ENCODE data around the gene CBLN1.

The CBLN1 gene

DNA sequence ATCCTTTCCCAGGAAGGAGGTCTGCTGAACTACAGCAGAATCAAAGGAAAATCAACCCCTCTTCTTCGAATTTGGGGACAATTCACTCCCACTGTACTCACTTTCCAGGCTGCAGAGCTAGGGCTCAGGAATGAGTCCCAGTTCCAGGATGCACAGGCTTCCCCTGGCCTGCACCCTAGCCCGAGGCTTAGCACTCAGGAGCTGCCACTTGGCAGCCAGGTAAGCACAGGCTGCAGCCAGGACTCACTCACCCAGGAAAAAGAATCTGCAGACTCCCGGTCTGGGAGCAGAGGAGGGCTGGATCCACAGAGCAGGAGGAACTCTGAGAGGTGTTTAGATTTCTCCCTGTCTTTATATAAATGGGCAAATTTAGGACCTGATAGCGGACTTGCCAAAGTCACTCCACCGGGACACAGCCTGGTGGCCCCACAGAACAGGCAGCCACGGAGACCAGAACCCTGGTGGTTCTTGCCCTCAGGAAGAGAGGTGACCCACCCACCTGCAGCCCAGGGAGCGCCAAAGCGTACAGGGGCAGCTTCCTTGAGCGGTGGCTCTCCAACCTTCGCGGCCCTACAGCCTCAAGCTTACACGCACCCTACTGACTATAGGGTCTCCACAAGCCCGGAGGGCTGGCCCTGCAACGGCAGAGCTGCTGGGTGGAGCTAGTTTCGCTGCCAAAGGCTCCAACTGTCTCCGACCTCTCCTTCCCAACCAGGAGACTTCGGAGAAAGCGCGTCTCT, 4.8 kb downstream of the CBLN1 start:
- Mint-ChIP-seq H3K36me3 (ENCODE audit: low read depth) (no peaks in the 10 kb centered on the region), H3K9me3 (no peaks in the 10 kb centered on the region), H3K4me3 (no peak overlapping the region), H3K27me3 (ENCODE audit: low read depth, poor library complexity) (peaks cover 98% of the 10 kb centered on the region), H3K4me1 (peaks cover 67% of the 10 kb centered on the region), H3K27ac (no peak overlapping the region)
- peak; percentile 23 for DNase-seq
- TF ChIP-seq, protein P1, sequence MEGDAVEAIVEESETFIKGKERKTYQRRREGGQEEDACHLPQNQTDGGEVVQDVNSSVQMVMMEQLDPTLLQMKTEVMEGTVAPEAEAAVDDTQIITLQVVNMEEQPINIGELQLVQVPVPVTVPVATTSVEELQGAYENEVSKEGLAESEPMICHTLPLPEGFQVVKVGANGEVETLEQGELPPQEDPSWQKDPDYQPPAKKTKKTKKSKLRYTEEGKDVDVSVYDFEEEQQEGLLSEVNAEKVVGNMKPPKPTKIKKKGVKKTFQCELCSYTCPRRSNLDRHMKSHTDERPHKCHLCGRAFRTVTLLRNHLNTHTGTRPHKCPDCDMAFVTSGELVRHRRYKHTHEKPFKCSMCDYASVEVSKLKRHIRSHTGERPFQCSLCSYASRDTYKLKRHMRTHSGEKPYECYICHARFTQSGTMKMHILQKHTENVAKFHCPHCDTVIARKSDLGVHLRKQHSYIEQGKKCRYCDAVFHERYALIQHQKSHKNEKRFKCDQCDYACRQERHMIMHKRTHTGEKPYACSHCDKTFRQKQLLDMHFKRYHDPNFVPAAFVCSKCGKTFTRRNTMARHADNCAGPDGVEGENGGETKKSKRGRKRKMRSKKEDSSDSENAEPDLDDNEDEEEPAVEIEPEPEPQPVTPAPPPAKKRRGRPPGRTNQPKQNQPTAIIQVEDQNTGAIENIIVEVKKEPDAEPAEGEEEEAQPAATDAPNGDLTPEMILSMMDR (IDR thresholded peaks at IDR 0.05): no peak

DNA sequence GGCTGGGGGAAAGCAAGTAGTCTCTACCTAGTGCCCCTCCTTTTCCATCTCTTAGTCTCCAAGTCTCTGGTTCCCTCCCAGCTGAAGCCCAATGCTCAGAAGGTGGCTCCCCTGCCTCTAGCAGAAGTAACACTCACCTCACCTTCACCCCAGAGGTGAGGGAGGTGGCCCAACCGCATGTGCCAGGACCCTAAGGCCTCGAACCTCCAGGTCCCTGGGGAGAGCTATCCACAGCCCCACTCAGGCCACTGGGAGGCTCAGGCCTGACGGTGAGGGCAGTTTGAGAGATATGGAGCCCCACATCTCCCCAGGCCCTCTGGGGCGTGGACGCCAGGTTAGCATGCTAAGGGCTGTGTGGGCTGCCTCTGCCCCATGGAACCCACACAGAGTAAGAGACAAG, 5.8 kb downstream of the CBLN1 start:
- peaks cover 65% of the 10 kb centered on the region for H3K4me1 Mint-ChIP-seq
- peaks cover 100% of the 10 kb centered on the region for H3K27me3 Mint-ChIP-seq (ENCODE audit: low read depth, poor library complexity)
- no peaks in the 10 kb centered on the region for H3K36me3 Mint-ChIP-seq (ENCODE audit: low read depth)
- H3K9me3 Mint-ChIP-seq: no peaks in the 10 kb centered on the region
- H3K27ac Mint-ChIP-seq: no peak overlapping the region
- H3K4me3 Mint-ChIP-seq: no peak overlapping the region
- no peak for DNase-seq
- TF ChIP-seq, protein P1 (IDR thresholded peaks at IDR 0.05): no peak

DNA sequence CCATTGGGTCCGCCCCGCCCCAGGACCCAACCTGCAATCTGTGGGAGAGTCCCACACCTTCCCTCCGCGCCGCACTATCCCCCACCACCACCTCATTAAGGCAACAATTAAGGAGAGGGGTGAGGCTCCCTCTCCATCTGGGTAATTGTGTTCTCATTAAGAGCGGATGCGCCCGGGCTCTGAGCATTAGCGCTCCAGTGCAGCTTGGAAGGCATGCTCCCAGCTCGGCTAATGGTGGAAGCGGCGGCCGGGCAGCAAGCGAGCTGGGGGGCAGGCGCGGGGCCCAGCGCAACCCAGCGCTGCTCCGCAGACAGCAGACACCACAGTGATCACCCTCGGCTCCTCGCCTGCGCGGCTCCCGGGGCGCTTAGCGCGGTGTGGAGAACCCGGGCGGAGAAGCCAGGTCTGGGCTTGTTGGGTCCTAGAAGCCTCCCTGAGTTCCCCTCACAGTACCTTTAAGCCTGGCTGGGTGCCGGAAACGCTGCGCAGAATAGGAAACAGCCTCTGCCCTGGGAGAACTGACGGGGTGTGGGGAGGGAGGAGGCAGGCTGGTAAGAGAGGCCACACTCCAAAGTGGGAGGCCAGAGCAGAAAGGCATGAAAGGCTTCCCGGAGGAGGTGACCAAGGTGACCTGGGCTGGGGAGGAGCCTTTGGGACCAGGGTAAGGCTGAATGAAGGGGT, 6.4 kb downstream of the CBLN1 start:
- peak overlapping the region; percentile 66 for H3K4me3 Mint-ChIP-seq
- peaks cover 96% of the 10 kb centered on the region for H3K27me3 Mint-ChIP-seq (ENCODE audit: low read depth, poor library complexity)
- H3K4me1 Mint-ChIP-seq: peaks cover 58% of the 10 kb centered on the region
- peak; percentile 58 for DNase-seq
- H3K36me3 Mint-ChIP-seq (ENCODE audit: low read depth): no peaks in the 10 kb centered on the region
- H3K27ac Mint-ChIP-seq: no peak overlapping the region
- TF ChIP-seq, protein P1 (IDR thresholded peaks at IDR 0.05): no peak
- no peaks in the 10 kb centered on the region for H3K9me3 Mint-ChIP-seq

DNA sequence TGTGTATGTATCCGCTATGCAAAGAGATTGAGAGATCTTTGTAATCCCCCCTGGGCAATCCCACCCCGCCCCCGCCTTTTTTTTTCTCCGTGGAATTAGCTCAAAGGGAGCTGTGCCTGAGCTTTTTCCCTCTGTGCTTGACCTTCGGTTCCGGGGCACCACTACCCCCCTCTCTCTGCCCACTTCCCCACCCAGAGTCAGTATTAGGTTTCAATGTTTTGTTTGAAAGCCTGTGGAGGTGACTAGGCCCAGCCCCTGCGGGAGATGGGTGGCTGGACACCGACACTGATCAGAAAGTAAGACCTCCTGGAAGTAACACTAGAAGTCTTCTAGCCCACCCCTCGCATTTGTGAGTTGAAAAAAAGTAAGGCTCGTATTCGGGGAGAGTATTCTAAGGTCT, 7.0 kb downstream of the CBLN1 start:
- H3K27ac Mint-ChIP-seq: no peak overlapping the region
- peaks cover 52% of the 10 kb centered on the region for H3K4me1 Mint-ChIP-seq
- H3K36me3 Mint-ChIP-seq (ENCODE audit: low read depth): no peaks in the 10 kb centered on the region
- H3K27me3 Mint-ChIP-seq (ENCODE audit: low read depth, poor library complexity): peaks cover 93% of the 10 kb centered on the region
- H3K9me3 Mint-ChIP-seq: no peaks in the 10 kb centered on the region
- TF ChIP-seq, protein P1 (IDR thresholded peaks at IDR 0.05): no peak
- peak; percentile 49 for DNase-seq
- H3K4me3 Mint-ChIP-seq: peak overlapping the region; percentile 66

DNA sequence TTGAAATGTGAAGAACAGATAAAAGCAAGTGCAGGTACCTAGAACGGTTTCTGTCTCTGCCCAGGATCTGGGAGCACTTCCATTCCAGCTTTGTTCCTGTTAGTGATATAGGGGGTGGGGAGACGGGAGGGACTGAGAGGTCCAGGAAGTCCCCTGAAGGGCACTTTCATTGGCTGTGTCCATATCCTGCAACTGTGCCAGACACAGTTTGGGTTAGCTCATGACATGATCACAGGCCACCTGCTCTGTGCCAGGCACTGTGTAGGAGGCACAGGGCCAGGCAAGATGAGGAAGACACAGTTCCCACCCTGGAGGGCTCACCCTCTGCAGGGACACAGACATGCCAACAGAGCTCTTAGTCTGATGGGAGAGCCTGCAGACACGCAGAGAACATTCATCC, 7.9 kb downstream of the CBLN1 start:
- Mint-ChIP-seq H3K27me3 (ENCODE audit: low read depth, poor library complexity) (peaks cover 91% of the 10 kb centered on the region), H3K27ac (no peak overlapping the region), H3K4me3 (no peak overlapping the region), H3K9me3 (no peaks in the 10 kb centered on the region), H3K36me3 (ENCODE audit: low read depth) (no peaks in the 10 kb centered on the region), H3K4me1 (peaks cover 44% of the 10 kb centered on the region)
- TF ChIP-seq, protein P1 (IDR thresholded peaks at IDR 0.05): no peak
- DNase-seq: no peak
